ENCODE data around the gene CCBE1.

DNA sequence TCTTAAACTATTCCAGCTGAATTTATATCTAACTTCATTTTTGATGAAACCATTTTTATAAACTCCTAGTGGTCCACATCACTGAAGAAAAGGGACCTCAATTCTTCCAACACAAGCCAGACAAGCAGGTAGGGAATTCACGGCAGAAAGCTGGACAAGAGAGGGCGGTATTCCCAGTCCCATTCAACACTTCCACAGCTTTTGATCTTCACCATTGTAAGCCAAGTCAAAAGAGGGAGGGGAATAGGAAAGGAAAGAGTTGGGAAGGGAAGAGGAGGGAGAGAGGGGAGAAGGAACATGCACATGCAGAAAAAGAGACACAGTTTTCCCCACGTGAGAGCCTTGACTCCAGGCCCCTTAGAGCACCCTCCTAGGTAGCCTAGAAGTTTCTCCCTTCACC, 77.4 kb downstream of the CCBE1 start:
- TF ChIP-seq EP300 (conservative IDR thresholded peaks at IDR 0.05; ENCODE audit: poor library complexity, severe bottlenecking), result no peak
- TF ChIP-seq, protein P1, sequence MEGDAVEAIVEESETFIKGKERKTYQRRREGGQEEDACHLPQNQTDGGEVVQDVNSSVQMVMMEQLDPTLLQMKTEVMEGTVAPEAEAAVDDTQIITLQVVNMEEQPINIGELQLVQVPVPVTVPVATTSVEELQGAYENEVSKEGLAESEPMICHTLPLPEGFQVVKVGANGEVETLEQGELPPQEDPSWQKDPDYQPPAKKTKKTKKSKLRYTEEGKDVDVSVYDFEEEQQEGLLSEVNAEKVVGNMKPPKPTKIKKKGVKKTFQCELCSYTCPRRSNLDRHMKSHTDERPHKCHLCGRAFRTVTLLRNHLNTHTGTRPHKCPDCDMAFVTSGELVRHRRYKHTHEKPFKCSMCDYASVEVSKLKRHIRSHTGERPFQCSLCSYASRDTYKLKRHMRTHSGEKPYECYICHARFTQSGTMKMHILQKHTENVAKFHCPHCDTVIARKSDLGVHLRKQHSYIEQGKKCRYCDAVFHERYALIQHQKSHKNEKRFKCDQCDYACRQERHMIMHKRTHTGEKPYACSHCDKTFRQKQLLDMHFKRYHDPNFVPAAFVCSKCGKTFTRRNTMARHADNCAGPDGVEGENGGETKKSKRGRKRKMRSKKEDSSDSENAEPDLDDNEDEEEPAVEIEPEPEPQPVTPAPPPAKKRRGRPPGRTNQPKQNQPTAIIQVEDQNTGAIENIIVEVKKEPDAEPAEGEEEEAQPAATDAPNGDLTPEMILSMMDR (IDR thresholded peaks at IDR 0.05; ENCODE audit: poor library complexity, severe bottlenecking), result no peak
